Nephron progenitor cell (in vitro differentiated cells): ENCODE data around the gene HARS2.
"Not testable (repeated sequence)": the region's sequence is repeated elsewhere in the genome, so short reads cannot be mapped to it uniquely, and the experiment has no call there.

Experiments
- DNase-seq: peaks from one replicate; pipeline ENCODE4 v3.0.0; 2021
- H3K27ac Mint-ChIP-seq: 2 replicates; pipeline ENCODE4 v1.8.0; 2021; ENCODE audit warnings: mild to moderate bottlenecking, moderate library complexity, mixed read lengths
- H3K27me3 Mint-ChIP-seq: 2 replicates; pipeline ENCODE4 v1.8.0; 2021; ENCODE audit warnings: mild to moderate bottlenecking, low read depth, mixed read lengths; ENCODE audit not compliant: poor library complexity
- H3K36me3 Mint-ChIP-seq: 2 replicates; pipeline ENCODE4 v1.8.0; 2021; ENCODE audit warnings: low read depth, mixed read lengths
- H3K4me1 Mint-ChIP-seq: 2 replicates; pipeline ENCODE4 v1.8.0; 2021; ENCODE audit warnings: mixed read lengths
- H3K4me3 Mint-ChIP-seq: 2 replicates; pipeline ENCODE4 v1.8.0; 2021; ENCODE audit warnings: mild to moderate bottlenecking, moderate library complexity, mixed read lengths
- H3K9me3 Mint-ChIP-seq: 2 replicates; pipeline ENCODE4 v1.8.0; 2021; ENCODE audit warnings: mild to moderate bottlenecking, moderate library complexity, mixed read lengths
- TF ChIP-seq, protein P1 (sequence below): fragments of 200-600 bp; sonication (generic); IDR thresholded peaks from 2 replicates; pipeline ENCODE4 v1.5.0; 2021; ENCODE audit warnings: antibody characterized with exemption

HARS2 gene

DNA sequence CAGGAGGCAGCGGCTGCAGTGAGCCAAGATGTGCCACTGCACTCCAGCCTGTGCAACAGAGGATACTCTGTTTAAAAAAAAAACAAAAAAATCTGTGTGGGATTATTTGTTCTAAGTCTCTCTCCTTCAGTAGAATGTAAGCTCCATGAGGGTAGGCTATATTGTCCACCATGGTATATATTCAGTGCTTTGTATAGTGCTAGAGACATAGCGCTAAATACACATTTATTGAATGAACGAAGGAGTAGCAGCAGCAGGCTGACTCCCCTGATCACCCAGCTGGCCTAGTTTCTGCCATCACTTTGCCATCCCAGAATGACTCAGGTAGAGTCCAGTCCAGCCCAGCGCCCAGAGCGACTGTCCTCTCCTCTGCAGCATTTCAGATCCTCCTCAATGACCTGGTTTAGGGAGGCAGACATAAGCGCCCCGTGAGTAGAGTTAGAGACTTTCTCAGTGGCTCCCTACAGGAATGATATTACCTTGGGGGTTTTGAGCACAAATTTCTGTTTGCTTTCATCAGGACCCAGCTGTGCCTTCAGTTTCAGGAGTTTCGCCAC is 801 bp upstream of the HARS2 start:
- Mint-ChIP-seq H3K9me3 (no peaks in the 10 kb centered on the region), H3K36me3 (peaks cover 37% of the 10 kb centered on the region), H3K4me3 (peak overlapping the region; percentile 99), H3K27me3 (peaks cover 3% of the 10 kb centered on the region), H3K4me1 (peaks cover 37% of the 10 kb centered on the region), H3K27ac (peak overlapping the region; percentile 98)
- DNase-seq = no peak
- TF ChIP-seq, protein P1, sequence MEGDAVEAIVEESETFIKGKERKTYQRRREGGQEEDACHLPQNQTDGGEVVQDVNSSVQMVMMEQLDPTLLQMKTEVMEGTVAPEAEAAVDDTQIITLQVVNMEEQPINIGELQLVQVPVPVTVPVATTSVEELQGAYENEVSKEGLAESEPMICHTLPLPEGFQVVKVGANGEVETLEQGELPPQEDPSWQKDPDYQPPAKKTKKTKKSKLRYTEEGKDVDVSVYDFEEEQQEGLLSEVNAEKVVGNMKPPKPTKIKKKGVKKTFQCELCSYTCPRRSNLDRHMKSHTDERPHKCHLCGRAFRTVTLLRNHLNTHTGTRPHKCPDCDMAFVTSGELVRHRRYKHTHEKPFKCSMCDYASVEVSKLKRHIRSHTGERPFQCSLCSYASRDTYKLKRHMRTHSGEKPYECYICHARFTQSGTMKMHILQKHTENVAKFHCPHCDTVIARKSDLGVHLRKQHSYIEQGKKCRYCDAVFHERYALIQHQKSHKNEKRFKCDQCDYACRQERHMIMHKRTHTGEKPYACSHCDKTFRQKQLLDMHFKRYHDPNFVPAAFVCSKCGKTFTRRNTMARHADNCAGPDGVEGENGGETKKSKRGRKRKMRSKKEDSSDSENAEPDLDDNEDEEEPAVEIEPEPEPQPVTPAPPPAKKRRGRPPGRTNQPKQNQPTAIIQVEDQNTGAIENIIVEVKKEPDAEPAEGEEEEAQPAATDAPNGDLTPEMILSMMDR = no peak

DNA sequence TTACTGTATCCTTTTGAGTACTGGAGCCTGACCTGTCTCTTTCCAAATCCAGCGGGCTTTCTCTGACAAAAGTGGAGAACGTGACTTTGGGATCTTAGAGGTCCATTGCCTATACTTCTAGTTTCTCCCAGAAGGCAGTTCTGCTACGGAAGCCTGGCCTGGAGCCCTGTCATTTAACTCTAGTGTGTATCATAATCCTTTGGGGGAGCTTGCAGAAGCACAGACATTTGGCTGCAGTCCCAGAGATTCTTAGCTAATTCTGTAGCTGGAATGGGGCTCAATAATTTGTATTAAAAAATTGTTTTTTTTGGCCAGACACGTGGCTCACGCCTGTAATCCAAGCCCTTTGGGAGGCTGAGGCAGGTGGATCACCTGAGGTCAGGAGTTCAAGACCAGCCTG is 3.0 kb downstream of the HARS2 start:
- H3K27ac Mint-ChIP-seq = no peak overlapping the region
- no peaks in the 10 kb centered on the region for H3K9me3 Mint-ChIP-seq
- no peak for DNase-seq
- H3K36me3 Mint-ChIP-seq = peaks cover 63% of the 10 kb centered on the region
- TF ChIP-seq, protein P1 = no peak
- peaks cover 37% of the 10 kb centered on the region for H3K4me1 Mint-ChIP-seq
- H3K27me3 Mint-ChIP-seq = peaks cover 3% of the 10 kb centered on the region
- no peak overlapping the region for H3K4me3 Mint-ChIP-seq

DNA sequence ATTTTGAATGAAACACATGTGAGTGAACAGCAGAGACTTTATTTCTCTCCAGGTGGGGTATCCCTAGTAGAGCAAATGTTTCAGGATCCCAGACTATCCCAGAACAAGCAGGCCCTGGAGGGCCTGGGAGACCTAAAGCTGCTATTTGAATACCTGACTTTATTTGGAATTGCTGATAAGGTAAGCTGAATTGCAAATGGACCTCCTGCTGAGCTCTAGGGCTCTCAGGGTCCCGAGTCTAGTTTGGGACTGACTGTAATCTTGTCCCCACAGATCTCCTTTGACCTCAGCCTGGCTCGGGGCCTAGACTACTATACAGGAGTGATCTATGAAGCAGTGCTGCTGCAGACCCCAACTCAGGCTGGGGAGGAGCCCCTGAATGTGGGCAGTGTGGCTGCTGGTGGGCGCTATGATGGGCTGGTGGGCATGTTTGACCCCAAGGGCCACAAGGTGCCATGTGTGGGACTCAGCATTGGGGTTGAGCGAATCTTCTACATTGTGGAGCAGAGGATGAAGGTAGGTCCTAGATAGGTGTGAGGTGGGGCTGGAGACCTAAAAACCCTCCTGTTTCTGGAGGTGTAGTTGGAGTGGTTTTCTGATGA is 5.7 kb downstream of the HARS2 start:
- no peaks in the 10 kb centered on the region for H3K27me3 Mint-ChIP-seq
- peaks cover 61% of the 10 kb centered on the region for H3K36me3 Mint-ChIP-seq
- H3K9me3 Mint-ChIP-seq = no peaks in the 10 kb centered on the region
- no peak overlapping the region for H3K4me3 Mint-ChIP-seq
- H3K4me1 Mint-ChIP-seq = peaks cover 36% of the 10 kb centered on the region
- no peak overlapping the region for H3K27ac Mint-ChIP-seq
- no peak for DNase-seq
- TF ChIP-seq, protein P1 = no peak

DNA sequence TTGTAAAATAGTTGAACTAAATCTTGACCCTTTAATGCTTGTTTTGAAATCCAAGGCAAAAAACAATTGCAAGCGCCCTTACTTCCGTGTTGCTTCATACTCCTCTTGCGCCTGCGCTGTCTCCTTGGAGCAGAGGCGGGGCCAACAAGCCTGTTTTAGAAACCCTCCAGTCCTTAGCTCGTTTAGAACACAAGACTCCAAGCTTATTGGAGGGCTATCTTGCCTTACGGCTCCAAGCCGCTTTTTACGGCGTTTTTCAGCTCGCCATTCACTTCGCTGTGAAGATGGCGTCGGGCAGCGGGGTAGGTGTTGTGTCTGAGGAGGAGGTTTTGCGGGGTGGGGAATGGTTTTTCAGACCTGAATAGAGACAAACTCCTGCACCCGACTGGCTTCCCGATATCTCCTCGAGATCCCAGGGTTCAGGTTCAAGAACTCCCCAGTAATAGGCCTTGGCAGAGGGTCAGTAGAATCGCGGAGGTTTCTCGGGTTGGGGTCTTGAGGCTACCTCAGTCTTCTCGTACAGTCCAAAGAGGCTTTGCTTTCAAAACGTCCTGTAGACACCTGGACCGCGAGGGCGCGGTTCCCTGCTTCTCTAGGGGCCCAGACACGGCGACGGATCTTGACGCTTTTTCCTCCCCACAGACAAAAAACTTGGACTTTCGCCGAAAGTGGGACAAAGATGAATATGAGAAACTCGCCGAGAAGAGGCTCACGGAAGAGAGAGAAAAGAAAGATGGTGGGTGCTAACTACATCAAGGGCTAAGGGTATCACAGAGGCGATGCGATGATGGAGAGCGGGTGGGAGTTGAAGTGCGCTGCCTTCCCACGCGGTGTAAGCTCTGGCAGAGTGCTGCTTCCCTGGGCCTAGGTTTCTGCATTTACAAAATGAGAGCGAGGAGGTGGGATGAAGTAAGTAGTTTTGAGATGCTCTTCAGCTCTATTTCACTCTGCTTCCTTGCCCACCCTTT is 9.2 kb downstream of the HARS2 start, which contains the start of gene ZMAT2:
Gene ZMAT2 (plus strand): TSS at position 271 of the 968 bp plus-strand sequence. CDS start 14 bp downstream, at position 285.
- TF ChIP-seq, protein P1 = no peak
- peak within 1 kb of the TSS; percentile 97 for H3K27ac Mint-ChIP-seq
- H3K4me3 Mint-ChIP-seq = peak within 1 kb of the TSS; percentile 99
- H3K27me3 Mint-ChIP-seq = no peaks in the 10 kb centered on the region
- H3K9me3 Mint-ChIP-seq = no peaks in the 10 kb centered on the region
- H3K36me3 Mint-ChIP-seq = peaks cover 78% of the 10 kb centered on the region
- H3K4me1 Mint-ChIP-seq = peaks cover 24% of the 10 kb centered on the region
- peak; percentile 90 for DNase-seq

DNA sequence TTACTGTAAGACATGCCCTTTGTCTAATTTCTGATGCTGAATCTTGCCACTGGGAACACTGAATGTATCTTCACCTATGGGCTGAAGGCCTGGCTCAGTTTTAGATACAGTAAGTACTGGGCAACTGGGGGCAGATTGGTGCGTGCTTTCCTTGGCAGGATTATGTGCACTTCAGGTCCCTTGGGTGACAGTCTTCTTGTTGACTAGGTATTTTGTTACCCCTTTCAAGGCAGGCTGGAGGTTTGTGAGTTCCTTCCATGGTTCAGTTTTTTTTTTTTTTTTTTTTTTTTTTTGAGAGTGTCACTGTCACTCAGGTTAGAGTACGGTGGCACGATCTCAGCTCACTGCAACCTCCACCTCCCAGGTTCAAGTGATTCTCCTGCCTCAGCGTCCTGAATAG is 16.6 kb downstream of the HARS2 start:
- H3K27ac Mint-ChIP-seq = no peak overlapping the region
- peaks cover 17% of the 10 kb centered on the region for H3K4me1 Mint-ChIP-seq
- H3K27me3 Mint-ChIP-seq = peaks cover 25% of the 10 kb centered on the region
- no peaks in the 10 kb centered on the region for H3K9me3 Mint-ChIP-seq
- H3K36me3 Mint-ChIP-seq = peaks cover 44% of the 10 kb centered on the region
- DNase-seq = no peak
- no peak overlapping the region for H3K4me3 Mint-ChIP-seq
- TF ChIP-seq, protein P1 = no peak

DNA sequence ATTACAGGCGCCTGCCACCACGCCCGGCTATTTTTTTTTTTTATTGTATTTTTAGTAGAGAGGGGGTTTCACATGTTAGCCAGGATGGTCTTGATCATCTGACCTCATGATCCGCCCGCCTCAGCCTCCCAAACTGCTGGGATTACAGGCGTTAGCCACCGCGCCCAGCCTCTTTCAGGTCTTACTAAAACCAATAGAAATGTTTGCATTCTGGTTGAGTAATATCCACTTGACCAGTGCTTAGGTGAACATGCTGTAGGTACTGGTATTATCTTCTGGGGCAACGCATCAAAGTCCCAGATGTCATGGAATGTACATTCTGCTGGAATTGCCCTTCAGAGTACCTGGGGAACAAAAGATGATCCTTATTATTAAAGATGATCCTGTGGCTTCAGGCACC is 17.5 kb downstream of the HARS2 start:
- Mint-ChIP-seq H3K36me3 (peaks cover 38% of the 10 kb centered on the region), H3K4me1 (peaks cover 17% of the 10 kb centered on the region), H3K27me3 (peaks cover 33% of the 10 kb centered on the region)
- H3K27ac Mint-ChIP-seq, H3K9me3 Mint-ChIP-seq, H3K4me3 Mint-ChIP-seq, DNase-seq: not testable (repeated sequence)
